ENCODE data around the gene HTRA1. TPM values are rescaled to one million over a fixed set of nuclear protein-coding genes. Genes with fewer than 3 reads are reported as not detected.

HTRA1 gene
- total RNA-seq, 1 experiment from 2014 or later, result 157 TPM

DNA sequence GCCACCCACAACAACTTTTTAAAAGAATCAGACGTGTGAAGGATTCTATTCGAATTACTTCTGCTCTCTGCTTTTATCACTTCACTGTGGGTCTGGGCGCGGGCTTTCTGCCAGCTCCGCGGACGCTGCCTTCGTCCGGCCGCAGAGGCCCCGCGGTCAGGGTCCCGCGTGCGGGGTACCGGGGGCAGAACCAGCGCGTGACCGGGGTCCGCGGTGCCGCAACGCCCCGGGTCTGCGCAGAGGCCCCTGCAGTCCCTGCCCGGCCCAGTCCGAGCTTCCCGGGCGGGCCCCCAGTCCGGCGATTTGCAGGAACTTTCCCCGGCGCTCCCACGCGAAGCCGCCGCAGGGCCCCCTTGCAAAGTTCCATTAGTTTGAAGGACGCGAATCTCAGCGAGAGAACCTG lies 461 bp upstream of the HTRA1 start:
- no TSS peak for BruUV-seq (replicated peaks)
- intact Hi-C loops (cut with micrococcal nuclease), result no loop called here
- DNase-seq (ENCODE audit: unreplicated experiment), result no peak
- H3K27me3 Mint-ChIP-seq (ENCODE audit: insufficient read depth, unreplicated experiment), result no peaks in the 10 kb centered on the region
- no peaks in the 10 kb centered on the region for H3K9me3 Mint-ChIP-seq (ENCODE audit: unreplicated experiment)
- H3K36me3 Mint-ChIP-seq (ENCODE audit: insufficient read depth, unreplicated experiment), result peaks cover 19% of the 10 kb centered on the region
- no peak overlapping the region for H3K27ac Mint-ChIP-seq (ENCODE audit: low read depth, unreplicated experiment)
- CTCF ChIA-PET, result interaction anchor here (0.8 kb wide), 1 partner anchor 162 kb away, joined by 4 read pairs; no protein-coding TSS in a partner anchor
- H3K4me3 Mint-ChIP-seq (ENCODE audit: unreplicated experiment), result peak overlapping the region; percentile 99
- H3K4me1 Mint-ChIP-seq (ENCODE audit: insufficient read depth, unreplicated experiment), result peaks cover 34% of the 10 kb centered on the region
- TF ChIP-seq, protein P1, sequence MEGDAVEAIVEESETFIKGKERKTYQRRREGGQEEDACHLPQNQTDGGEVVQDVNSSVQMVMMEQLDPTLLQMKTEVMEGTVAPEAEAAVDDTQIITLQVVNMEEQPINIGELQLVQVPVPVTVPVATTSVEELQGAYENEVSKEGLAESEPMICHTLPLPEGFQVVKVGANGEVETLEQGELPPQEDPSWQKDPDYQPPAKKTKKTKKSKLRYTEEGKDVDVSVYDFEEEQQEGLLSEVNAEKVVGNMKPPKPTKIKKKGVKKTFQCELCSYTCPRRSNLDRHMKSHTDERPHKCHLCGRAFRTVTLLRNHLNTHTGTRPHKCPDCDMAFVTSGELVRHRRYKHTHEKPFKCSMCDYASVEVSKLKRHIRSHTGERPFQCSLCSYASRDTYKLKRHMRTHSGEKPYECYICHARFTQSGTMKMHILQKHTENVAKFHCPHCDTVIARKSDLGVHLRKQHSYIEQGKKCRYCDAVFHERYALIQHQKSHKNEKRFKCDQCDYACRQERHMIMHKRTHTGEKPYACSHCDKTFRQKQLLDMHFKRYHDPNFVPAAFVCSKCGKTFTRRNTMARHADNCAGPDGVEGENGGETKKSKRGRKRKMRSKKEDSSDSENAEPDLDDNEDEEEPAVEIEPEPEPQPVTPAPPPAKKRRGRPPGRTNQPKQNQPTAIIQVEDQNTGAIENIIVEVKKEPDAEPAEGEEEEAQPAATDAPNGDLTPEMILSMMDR (IDR thresholded peaks at IDR 0.05; ENCODE audit: unreplicated experiment), result no peak
- POLR2A ChIA-PET, result interaction anchor here (0.7 to 15.0 kb wide), 5 partner anchors 8 to 105 kb away, joined by 3 to 291 read pairs (median 4); no protein-coding TSS in a partner anchor

DNA sequence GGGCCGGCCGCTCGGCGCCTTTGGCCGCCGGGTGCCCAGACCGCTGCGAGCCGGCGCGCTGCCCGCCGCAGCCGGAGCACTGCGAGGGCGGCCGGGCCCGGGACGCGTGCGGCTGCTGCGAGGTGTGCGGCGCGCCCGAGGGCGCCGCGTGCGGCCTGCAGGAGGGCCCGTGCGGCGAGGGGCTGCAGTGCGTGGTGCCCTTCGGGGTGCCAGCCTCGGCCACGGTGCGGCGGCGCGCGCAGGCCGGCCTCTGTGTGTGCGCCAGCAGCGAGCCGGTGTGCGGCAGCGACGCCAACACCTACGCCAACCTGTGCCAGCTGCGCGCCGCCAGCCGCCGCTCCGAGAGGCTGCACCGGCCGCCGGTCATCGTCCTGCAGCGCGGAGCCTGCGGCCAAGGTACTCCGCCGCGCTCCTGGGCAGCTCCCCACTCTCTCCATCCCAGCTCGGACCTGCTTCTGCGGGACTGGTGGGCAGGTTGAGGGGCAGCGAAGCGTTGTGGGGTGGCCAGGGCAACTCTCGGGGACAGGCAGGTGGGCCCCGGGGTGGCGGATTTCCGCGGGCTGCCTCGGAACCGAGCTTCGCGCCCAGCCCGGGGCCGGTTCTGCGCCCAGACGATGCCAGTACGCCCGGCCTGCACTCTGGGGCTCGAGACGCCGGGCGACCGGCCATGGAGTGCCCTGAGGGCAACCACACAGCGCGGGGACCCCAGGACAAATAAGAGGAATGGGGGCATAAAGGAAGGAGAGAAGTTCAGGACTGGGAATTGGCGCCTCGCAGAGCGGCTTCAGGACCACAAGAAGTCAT lies 578 bp downstream of the HTRA1 start:
- BruUV-seq (replicated peaks), result no TSS peak
- no peaks in the 10 kb centered on the region for H3K9me3 Mint-ChIP-seq (ENCODE audit: unreplicated experiment)
- peaks cover 19% of the 10 kb centered on the region for H3K36me3 Mint-ChIP-seq (ENCODE audit: insufficient read depth, unreplicated experiment)
- H3K4me3 Mint-ChIP-seq (ENCODE audit: unreplicated experiment), result peak overlapping the region; percentile 99
- POLR2A ChIA-PET, result interaction anchor here (0.6 to 15.0 kb wide), 10 partner anchors 8 to 104 kb away, joined by 3 to 291 read pairs (median 4); no protein-coding TSS in a partner anchor
- CTCF ChIA-PET, result interaction anchor here (0.6 to 1.0 kb wide), 4 partner anchors 16 to 321 kb away, joined by 3 read pairs; no protein-coding TSS in a partner anchor
- TF ChIP-seq, protein P1 (IDR thresholded peaks at IDR 0.05; ENCODE audit: unreplicated experiment), result no peak
- intact Hi-C loops (cut with micrococcal nuclease), result loop anchor here (1.0 kb wide), 1 partner anchor 48 kb away; no protein-coding TSS in a partner anchor
- no peaks in the 10 kb centered on the region for H3K27me3 Mint-ChIP-seq (ENCODE audit: insufficient read depth, unreplicated experiment)
- H3K27ac Mint-ChIP-seq (ENCODE audit: low read depth, unreplicated experiment), result no peak overlapping the region
- DNase-seq (ENCODE audit: unreplicated experiment), result peak; percentile 42
- H3K4me1 Mint-ChIP-seq (ENCODE audit: insufficient read depth, unreplicated experiment), result peaks cover 34% of the 10 kb centered on the region

DNA sequence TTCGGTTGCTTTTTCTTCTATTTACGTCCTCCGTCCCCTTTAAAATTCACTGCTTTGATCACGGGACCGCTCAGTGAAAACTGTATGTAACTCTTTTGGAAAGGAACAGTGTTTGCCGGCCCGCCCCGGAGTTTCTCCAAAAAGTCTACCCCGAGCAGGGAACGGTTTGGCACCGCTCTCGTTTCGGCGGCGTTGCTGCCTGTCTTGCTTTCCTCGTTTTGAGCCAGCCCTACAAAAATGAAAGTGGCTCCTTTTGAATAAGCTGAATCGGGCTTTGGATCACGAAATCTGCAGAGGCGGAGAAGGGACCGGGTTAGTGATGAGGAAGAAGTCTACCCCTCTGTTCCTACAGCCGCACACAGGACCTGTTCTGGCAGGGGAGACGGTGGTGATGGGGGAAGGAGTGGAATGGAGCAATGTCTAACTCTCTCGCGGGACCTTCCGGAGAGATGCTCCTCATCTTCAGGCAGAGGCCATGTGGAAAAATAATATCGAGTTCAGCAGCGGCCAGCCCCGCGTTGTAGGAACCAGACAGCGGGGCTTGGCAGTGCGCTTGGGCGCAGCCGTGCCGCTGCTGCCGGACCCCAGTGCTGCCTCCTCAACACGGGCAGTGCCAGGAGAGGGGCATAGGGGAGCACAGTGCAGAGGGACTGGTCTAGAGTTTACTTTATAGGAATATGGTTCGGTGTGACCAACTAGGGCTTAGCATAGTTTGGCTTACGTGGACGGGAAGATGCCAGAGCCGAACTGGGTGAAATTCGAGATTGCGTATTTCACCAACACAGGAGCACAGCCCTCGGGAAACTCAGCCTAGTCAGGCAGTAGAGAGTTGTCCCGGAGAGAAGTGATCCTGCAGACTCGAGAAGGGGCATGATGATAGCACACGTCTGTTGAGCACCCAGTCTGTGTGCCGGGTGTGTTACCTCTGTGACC lies 1.4 kb downstream of the HTRA1 start:
- intact Hi-C loops (cut with micrococcal nuclease), result loop anchor here (1.0 kb wide), 1 partner anchor 48 kb away; no protein-coding TSS in a partner anchor
- ChIA-PET POLR2A (interaction anchor here (0.6 to 15.0 kb wide), 8 partner anchors 11 to 87 kb away, joined by 3 to 291 read pairs (median 4); no protein-coding TSS in a partner anchor), CTCF (interaction anchor here (0.6 to 1.0 kb wide), 4 partner anchors 17 to 322 kb away, joined by 3 read pairs; no protein-coding TSS in a partner anchor)
- H3K36me3 Mint-ChIP-seq (ENCODE audit: insufficient read depth, unreplicated experiment), result peaks cover 24% of the 10 kb centered on the region
- peak; percentile 50 for DNase-seq (ENCODE audit: unreplicated experiment)
- peak overlapping the region; percentile 42 for H3K27ac Mint-ChIP-seq (ENCODE audit: low read depth, unreplicated experiment)
- H3K9me3 Mint-ChIP-seq (ENCODE audit: unreplicated experiment), result no peaks in the 10 kb centered on the region
- TF ChIP-seq, protein P1 (IDR thresholded peaks at IDR 0.05; ENCODE audit: unreplicated experiment), result no peak
- BruUV-seq (replicated peaks), result TSS peak; percentile 37
- H3K4me1 Mint-ChIP-seq (ENCODE audit: insufficient read depth, unreplicated experiment), result peaks cover 34% of the 10 kb centered on the region
- peak overlapping the region; percentile 99 for H3K4me3 Mint-ChIP-seq (ENCODE audit: unreplicated experiment)
- H3K27me3 Mint-ChIP-seq (ENCODE audit: insufficient read depth, unreplicated experiment), result no peaks in the 10 kb centered on the region
